Measurements from ENCODE around the gene HNF1B.

Gene HNF1B

GRCh38 chr17:37695726-37696125 lies 49.1 kb downstream of the HNF1B start:
- DNase-seq (ENCODE audit: extremely low read depth, insufficient read length): no peak
- no peaks in the 10 kb centered on the region for H3K27me3 ChIP-seq (replicated peaks; ENCODE audit: control insufficient read depth, insufficient read depth, low read length)
- H3K36me3 ChIP-seq (ENCODE audit: control insufficient read depth, insufficient read depth, low read length): no peaks in the 10 kb centered on the region
- TF ChIP-seq, protein P1, sequence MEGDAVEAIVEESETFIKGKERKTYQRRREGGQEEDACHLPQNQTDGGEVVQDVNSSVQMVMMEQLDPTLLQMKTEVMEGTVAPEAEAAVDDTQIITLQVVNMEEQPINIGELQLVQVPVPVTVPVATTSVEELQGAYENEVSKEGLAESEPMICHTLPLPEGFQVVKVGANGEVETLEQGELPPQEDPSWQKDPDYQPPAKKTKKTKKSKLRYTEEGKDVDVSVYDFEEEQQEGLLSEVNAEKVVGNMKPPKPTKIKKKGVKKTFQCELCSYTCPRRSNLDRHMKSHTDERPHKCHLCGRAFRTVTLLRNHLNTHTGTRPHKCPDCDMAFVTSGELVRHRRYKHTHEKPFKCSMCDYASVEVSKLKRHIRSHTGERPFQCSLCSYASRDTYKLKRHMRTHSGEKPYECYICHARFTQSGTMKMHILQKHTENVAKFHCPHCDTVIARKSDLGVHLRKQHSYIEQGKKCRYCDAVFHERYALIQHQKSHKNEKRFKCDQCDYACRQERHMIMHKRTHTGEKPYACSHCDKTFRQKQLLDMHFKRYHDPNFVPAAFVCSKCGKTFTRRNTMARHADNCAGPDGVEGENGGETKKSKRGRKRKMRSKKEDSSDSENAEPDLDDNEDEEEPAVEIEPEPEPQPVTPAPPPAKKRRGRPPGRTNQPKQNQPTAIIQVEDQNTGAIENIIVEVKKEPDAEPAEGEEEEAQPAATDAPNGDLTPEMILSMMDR (IDR thresholded peaks at IDR 0.05; ENCODE audit: insufficient read depth, low read length, poor library complexity, severe bottlenecking): no peak
- H3K4me3 ChIP-seq (replicated peaks; ENCODE audit: low read depth, low read length): no peak overlapping the region

GRCh38 chr17:37694734-37695133 lies 50.1 kb downstream of the HNF1B start:
- Histone ChIP-seq H3K27me3 (replicated peaks; ENCODE audit: control insufficient read depth, insufficient read depth, low read length) (no peaks in the 10 kb centered on the region), H3K4me3 (replicated peaks; ENCODE audit: low read depth, low read length) (no peak overlapping the region), H3K36me3 (ENCODE audit: control insufficient read depth, insufficient read depth, low read length) (no peaks in the 10 kb centered on the region)
- no peak for DNase-seq (ENCODE audit: extremely low read depth, insufficient read length)
- TF ChIP-seq, protein P1 (IDR thresholded peaks at IDR 0.05; ENCODE audit: insufficient read depth, low read length, poor library complexity, severe bottlenecking): no peak

DNA sequence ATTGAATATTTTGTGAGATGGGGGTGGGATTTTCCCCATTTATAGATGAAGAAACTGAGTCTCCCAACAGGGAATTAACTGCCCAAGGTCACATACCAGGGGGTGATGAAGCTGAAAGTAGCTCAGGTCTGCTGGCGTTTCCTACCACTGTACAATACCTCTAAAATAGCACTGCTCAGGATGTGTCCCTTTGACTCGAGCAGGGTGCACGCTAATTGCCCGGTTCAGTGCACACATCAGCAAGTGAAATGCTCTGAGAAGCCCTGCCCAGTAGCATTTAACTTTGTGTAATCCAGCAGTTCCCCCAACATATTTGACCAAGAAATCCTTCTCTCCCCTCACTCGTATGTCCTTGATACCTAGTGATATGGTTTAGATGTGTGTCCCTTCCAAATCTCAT lies 51.5 kb downstream of the HNF1B start:
- TF ChIP-seq, protein P1 (IDR thresholded peaks at IDR 0.05; ENCODE audit: insufficient read depth, low read length, poor library complexity, severe bottlenecking): no peak
- H3K27me3 ChIP-seq (replicated peaks; ENCODE audit: control insufficient read depth, insufficient read depth, low read length): no peaks in the 10 kb centered on the region
- H3K4me3 ChIP-seq (replicated peaks; ENCODE audit: low read depth, low read length): no peak overlapping the region
- DNase-seq (ENCODE audit: extremely low read depth, insufficient read length): no peak
- no peaks in the 10 kb centered on the region for H3K36me3 ChIP-seq (ENCODE audit: control insufficient read depth, insufficient read depth, low read length)

DNA sequence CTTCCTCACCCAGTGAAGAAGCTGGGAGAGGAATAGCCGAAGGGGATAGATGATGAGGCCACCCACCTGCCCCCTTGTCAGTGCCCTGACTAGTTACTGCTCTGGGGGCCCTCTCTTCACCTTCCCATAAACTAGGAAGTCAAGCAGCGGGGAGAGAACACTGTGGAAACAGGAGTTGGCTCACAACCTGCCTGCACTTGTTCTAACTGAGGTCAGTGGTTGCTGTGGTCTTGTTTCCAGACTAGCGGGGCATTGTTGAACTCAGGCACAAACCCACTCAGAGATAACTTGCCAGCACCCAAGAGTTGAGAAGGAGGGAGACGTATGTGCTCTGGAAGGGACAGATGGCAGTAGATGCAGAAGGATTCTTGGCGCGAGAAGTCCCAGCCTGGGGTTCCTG lies 53.1 kb downstream of the HNF1B start:
- Histone ChIP-seq H3K4me3 (replicated peaks; ENCODE audit: low read depth, low read length) (no peak overlapping the region), H3K27me3 (replicated peaks; ENCODE audit: control insufficient read depth, insufficient read depth, low read length) (no peaks in the 10 kb centered on the region), H3K36me3 (ENCODE audit: control insufficient read depth, insufficient read depth, low read length) (no peaks in the 10 kb centered on the region)
- DNase-seq (ENCODE audit: extremely low read depth, insufficient read length): no peak
- TF ChIP-seq, protein P1 (IDR thresholded peaks at IDR 0.05; ENCODE audit: insufficient read depth, low read length, poor library complexity, severe bottlenecking): no peak

- Histone ChIP-seq H3K4me3 (replicated peaks; ENCODE audit: low read depth, low read length) (no peak overlapping the region), H3K36me3 (ENCODE audit: control insufficient read depth, insufficient read depth, low read length) (no peaks in the 10 kb centered on the region), H3K27me3 (replicated peaks; ENCODE audit: control insufficient read depth, insufficient read depth, low read length) (no peaks in the 10 kb centered on the region)
- TF ChIP-seq, protein P1 (IDR thresholded peaks at IDR 0.05; ENCODE audit: insufficient read depth, low read length, poor library complexity, severe bottlenecking): no peak
- no peak for DNase-seq (ENCODE audit: extremely low read depth, insufficient read length)
These were observed 55.5 kb downstream of the HNF1B start for GRCh38 chr17:37689317-37689716.

DNA sequence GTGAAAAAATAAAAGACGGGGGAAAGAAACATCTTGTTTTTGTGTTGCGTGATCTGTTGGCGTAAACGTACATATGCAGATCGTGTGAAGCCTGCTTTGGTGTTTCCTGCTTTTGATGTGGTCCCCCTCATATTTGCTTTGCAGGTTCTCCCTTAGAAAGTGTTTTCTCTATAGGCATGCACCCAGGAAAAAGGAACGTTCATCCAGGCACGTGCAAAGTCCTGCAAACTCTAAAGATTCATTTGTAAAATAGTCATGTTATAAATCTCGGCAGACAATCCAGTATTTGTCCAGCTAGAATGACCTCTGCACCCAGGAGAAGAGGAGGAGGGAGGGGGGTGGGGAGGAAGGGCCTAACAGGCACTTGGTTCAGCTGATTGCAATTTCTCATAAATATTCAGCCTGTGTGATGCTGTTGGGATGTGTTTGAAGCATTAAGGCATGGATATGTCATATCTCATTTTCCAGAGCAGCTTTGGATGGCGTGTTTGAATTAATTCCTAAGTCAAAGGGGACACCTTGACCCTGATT lies 61.3 kb downstream of the HNF1B start:
- TF ChIP-seq, protein P1 (IDR thresholded peaks at IDR 0.05; ENCODE audit: insufficient read depth, low read length, poor library complexity, severe bottlenecking): no peak
- Histone ChIP-seq H3K4me3 (replicated peaks; ENCODE audit: low read depth, low read length) (no peak overlapping the region), H3K36me3 (ENCODE audit: control insufficient read depth, insufficient read depth, low read length) (no peaks in the 10 kb centered on the region), H3K27me3 (replicated peaks; ENCODE audit: control insufficient read depth, insufficient read depth, low read length) (no peaks in the 10 kb centered on the region)
- DNase-seq (ENCODE audit: extremely low read depth, insufficient read length): no peak
